CD4-positive, alpha-beta T cell treated with Interferon alpha-2 for 1 hour (primary cell): ENCODE measurements around the gene OCA2.
"Not testable (repeated sequence)": the region's sequence is repeated elsewhere in the genome, so short reads cannot be mapped to it uniquely, and the experiment has no call there.

Experiments
- DNase-seq, 2 donors: peaks; one replicate each; pipeline ENCODE4 v3.0.0-alpha.2; 2020 to 2022

The OCA2 gene

GRCh38 chr15:27993544-27993943, 105.6 kb downstream of the OCA2 start:
- DNase-seq, result no peak

GRCh38 chr15:27990521-27991515, 108.3 kb downstream of the OCA2 start:
- no peak for DNase-seq

GRCh38 chr15:27989838-27990237, 109.3 kb downstream of the OCA2 start:
- no peak for DNase-seq

GRCh38 chr15:27989427-27989826, 109.7 kb downstream of the OCA2 start:
- no peak for DNase-seq

- DNase-seq, result no peak
Observed at GRCh38 chr15:27985099-27985498, 114.0 kb downstream of the OCA2 start.

- DNase-seq, result no peak
Observed at GRCh38 chr15:27983496-27983895, 115.6 kb downstream of the OCA2 start.

- DNase-seq, result no peak
Observed at GRCh38 chr15:27977696-27978095, 121.4 kb downstream of the OCA2 start.

GRCh38 chr15:27973886-27974285, 125.2 kb downstream of the OCA2 start:
- no peak for DNase-seq

GRCh38 chr15:27970661-27971392, 128.3 kb downstream of the OCA2 start:
- no peak for DNase-seq

GRCh38 chr15:27967541-27967940, 131.6 kb downstream of the OCA2 start:
- DNase-seq, result no peak

- DNase-seq, result no peak
Observed at GRCh38 chr15:27965546-27965945, 133.6 kb downstream of the OCA2 start.

GRCh38 chr15:27961801-27962200, 137.3 kb downstream of the OCA2 start:
- DNase-seq, result no peak

- no peak for DNase-seq
Observed at GRCh38 chr15:27958911-27959578, 140.1 kb downstream of the OCA2 start.

- no peak for DNase-seq
Observed at GRCh38 chr15:27956285-27956684, 142.8 kb downstream of the OCA2 start.

GRCh38 chr15:27955087-27955486, 144.0 kb downstream of the OCA2 start:
- no peak for DNase-seq

- not testable (repeated sequence) for DNase-seq
Observed at GRCh38 chr15:27952593-27952992, 146.5 kb downstream of the OCA2 start.

- no peak for DNase-seq
Observed at GRCh38 chr15:27951191-27951890, 147.8 kb downstream of the OCA2 start.

- DNase-seq, result no peak
Observed at GRCh38 chr15:27949089-27949488, 150.0 kb downstream of the OCA2 start.

- no peak for DNase-seq
Observed at GRCh38 chr15:27939246-27939645, 159.9 kb downstream of the OCA2 start.

- no peak for DNase-seq
Observed at GRCh38 chr15:27937851-27938250, 161.3 kb downstream of the OCA2 start.

- no peak for DNase-seq
Observed at GRCh38 chr15:27936164-27936563, 163.0 kb downstream of the OCA2 start.

GRCh38 chr15:27935328-27935727, 163.8 kb downstream of the OCA2 start:
- no peak for DNase-seq

- no peak for DNase-seq
Observed at GRCh38 chr15:27934782-27935181, 164.3 kb downstream of the OCA2 start.
